HuH-7 (cell line): ENCODE measurements around the gene BBX.

Source experiments
- DNase-seq: peaks from one replicate; pipeline ENCODE4 v3.0.0; 2011; ENCODE audit warnings: low spot score

BBX gene

DNA sequence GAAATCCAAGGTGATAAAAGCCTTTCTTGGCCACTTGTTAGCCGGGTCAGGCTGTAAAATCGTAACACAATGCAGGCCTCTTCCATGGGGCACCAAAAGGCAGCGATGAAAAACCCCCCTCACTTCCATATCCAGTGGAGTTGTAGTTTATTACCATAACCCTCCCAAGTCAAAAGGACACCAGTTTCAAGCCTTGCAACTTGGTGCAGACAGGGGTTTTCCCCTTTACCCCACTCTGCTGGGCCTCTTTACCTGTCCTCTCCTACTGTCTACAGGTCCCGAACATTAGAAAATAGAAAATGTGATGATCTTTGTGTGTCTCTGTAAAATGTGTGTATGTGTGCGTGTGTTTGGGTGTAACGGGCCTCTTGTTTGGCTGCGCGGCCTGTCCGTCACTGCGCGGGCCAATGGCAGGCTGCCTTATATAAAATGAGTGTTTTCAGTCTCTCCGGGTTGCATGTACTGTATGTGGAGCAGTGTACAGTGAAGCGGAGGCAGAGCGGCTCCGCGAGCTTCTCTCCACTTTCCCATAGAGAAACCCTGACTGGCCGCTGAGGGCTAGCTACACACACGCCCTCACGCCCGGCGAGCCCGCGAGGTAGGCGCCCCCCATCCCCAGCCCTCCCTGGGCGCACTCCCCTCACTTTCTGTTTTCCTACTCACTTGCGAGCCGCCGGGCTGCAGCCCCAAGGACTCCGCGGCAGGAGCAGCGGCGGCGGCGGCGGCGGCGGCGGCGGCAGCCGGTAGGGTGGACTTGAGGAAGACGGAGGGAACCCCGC, at the start of gene BBX:
BBX (plus strand) TSS at position 453 of the 779 bp plus-strand sequence. CDS start 187,499 bp downstream, outside the sequence.
- peak; percentile 89 for DNase-seq

DNA sequence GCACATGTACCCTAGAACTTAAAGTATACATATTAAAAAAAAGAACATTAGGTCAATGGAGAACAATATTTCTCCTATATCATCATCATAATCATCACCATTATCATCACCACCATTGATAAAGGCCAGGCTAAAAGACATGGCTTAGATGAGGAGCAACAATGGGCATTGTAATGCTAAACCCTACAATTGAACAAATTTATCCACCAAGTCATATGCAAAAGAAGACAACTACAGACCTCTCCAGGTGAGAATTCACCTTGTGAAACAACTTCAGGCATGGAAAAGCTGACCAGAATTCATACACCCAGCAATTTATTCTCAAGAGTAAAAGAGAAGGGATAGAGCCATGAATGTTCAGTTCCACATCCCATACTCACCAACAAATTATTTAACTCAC, 46.3 kb upstream of the BBX start:
- DNase-seq: no peak

DNA sequence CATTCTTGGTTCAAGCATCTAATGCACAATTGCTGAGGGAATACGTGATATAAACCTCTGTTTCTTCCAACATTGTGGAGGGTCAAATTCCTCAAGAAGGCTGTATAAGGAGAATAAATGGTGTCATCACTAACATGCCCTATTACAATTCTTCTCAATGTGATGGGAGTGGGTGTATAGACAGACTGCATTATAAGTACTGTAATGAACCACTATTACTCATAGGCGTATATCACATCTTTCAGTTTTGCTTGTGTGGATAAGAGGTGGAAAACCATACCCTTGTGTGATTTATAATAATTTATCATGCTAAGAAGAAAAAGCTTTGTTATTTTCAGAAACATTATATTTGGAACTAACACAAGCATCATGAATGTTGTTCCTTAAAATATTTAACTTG, 35.3 kb upstream of the BBX start:
- DNase-seq: no peak

DNA sequence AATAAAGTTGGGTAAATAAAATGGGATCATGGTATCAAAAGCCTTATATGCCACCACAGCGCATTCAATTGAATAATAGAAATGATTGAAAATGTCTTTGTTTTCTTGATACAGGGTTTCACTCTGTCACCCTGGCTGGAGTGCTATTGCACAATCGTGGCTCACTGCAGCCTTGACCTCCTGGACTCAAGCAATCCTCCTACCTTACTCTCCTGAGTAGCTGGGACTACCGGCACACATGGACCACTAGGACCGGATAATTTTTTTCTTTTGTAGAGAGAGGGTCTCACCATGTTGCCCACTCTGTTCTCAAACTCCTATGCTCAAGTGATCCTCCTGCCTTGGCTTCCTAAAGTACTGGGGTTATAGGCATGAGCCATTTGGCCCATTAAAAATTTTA, 33.8 kb upstream of the BBX start:
- DNase-seq: no peak

GRCh38 chr3:107493134-107493533, 29.6 kb upstream of the BBX start:
- no peak for DNase-seq

- DNase-seq: no peak
Measured at GRCh38 chr3:107496855-107497254, 25.9 kb upstream of the BBX start.

GRCh38 chr3:107498646-107499045, 24.1 kb upstream of the BBX start:
- no peak for DNase-seq

DNA sequence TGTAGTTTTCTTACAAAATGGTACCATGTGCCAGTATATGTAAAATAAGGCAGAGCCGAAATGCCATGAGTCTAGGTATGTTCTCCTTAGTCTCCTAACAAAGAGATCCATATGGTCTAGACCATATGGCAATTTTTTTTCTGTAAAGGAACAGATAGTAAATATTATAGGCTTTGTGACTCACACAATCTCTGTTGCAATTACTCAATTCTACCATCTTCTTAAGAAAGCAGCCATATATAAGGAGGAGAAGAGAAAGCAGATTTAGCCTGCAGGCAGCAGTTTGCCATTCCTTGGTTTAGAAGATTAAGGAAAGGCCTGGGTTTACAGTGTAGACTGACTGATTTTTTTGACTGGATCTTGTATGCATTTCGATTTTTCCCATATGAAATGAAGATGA, 16.3 kb upstream of the BBX start:
- DNase-seq: no peak

DNA sequence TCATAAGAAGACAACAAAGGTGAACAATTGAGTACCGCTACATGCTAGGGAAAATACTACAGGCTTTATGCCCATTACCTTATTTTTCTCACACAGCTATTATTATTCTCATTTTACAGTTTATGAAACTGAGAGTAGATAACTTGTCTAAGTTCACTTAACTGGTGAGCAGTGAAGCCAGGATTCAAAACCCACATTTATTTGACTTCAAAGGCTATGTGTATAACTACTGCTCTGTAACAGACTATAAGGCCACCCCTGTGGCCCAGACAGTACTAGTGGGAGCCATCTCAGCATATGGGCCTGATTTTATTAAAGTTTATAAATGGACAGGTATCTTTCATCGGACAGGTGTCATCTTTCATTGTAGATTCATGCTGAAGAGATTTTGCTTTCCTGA, 14.4 kb upstream of the BBX start:
- DNase-seq: no peak

DNA sequence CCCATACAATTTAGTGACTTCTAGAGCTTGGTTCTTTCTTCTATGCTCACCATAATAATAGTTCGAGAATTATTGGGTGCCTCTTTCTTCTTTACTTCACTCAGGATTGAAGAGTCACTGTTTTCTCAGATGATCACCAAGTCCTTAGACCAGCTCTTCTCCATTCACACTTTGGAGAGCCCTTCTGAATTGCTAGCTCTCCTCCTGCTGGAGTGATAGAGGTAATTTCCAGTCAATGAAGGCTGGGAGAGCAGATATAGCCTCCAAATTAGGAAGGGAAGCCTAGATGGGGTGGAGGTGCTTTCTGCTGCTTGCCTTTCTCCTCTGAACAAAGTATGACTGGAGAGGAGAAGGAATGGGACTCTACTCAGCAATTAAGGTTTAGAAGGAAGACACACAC, 10.7 kb upstream of the BBX start:
- DNase-seq: no peak

DNA sequence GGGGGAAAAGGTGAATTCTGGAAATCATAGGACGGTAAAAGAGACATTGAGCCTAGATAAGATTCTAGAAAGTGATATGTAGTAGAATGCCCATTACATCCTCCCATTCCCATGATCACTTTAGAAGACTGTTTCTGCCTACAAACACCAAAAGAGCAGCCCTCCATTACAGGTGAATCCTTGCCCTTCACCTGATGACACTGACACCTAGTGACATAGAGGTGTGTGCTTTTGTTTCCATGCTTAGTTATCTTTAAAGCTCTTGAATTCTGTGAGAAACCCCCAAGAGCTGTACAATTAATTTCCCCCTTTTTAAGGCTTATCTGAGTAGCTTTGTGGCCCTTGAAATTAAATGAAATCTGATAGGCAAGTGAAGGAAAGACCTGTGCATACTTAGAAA, 8.3 kb upstream of the BBX start:
- no peak for DNase-seq

DNA sequence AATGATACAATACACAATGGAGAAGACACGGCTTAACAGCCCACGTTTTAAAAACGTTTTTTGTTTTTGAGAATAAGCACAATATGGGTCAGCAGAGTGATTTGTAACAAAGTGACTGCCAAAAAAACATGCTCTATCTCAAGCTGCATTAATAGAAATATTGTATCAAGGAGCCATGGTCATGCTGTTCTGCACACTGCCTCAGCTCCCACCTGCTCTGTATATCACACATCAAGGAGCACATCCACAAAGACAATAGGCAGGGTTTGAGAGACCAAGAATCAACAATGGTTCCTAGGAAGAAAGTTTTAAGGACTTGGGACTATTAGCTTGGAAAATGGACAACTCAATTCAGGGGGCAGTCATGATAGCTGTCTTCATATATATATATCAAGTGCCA, 6.3 kb upstream of the BBX start:
- no peak for DNase-seq

- no peak for DNase-seq
Measured at GRCh38 chr3:107520535-107520934, 2.2 kb upstream of the BBX start.

- DNase-seq: no peak
Measured at GRCh38 chr3:107521469-107522059, 1.2 kb upstream of the BBX start.

DNA sequence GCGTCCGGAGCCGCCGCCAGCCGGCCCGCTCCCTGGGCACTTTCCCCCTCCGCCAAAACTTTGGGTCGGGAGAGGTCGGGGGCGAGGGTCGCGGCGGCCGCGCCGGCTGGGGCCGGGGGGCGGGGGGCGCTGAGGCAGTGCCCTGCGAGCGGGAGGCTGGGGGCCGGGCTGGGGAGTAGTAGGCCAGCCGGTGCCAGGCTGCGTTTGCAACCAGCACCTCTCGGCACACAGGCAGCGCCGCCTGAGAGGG, 452 bp downstream of the BBX start:
- DNase-seq: peak; percentile 46

DNA sequence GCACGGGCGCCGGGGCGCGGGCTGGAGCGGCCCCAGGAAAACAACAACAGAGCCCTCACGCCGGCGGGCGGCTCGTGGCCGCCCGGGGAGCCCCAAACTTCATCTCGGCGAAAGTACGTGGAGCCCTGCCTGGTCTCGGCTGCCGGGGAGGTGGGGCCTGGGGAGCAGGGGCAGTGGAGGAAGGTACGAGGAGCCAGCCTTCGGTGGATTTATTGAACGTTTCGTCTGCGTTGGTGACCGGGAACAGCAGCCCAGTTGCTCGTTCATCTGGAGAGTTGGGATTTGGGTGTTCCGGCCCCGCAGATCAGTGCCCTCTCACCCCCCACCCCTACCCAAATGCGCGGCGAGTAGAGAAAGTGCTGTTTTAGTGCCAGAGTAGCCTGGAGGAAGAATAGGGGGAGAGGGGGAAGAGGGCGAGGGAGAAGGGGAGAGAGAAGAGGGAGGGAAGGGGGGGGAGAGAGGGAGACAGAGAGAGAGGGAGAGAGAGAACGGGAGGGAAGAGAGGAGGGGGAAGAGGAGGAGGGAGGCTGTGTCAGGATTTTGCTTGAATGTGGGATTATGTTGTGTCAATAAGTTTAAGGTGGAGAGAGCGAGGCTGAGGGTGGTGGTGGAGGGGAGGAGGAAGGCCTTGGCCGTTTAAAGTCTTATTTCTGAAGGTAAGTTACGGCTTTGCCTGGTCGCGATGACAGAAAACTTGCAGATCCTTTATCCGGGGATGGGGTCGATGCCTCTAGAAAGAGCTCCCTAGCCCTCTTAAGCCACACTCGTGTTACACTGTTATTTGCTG, 970 bp downstream of the BBX start:
- peak; percentile 47 for DNase-seq

DNA sequence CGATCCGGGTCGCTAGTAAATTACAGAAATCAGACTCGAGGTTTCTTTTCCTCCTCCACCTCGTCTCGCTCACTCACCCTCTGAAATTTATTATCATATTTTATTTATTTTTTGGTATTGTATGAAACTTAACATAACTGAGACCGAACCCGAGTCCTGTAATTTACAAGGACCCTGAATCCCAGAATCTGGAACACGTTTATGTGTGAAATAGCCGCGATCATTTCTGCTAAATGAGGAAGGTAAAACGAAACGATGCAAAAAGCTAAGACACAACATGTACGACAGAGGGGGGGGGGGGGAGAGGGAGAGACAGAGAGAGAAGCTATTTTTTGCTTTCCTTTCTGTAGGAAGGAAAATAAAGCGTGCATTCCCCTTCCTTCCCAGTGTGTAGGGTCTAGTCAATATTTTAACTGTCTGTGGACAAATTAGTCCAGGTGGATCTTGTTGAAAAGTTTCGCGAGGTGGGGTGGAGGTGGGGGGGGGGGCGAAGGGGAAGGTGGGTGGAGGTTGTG, 1.6 kb downstream of the BBX start:
- no peak for DNase-seq

DNA sequence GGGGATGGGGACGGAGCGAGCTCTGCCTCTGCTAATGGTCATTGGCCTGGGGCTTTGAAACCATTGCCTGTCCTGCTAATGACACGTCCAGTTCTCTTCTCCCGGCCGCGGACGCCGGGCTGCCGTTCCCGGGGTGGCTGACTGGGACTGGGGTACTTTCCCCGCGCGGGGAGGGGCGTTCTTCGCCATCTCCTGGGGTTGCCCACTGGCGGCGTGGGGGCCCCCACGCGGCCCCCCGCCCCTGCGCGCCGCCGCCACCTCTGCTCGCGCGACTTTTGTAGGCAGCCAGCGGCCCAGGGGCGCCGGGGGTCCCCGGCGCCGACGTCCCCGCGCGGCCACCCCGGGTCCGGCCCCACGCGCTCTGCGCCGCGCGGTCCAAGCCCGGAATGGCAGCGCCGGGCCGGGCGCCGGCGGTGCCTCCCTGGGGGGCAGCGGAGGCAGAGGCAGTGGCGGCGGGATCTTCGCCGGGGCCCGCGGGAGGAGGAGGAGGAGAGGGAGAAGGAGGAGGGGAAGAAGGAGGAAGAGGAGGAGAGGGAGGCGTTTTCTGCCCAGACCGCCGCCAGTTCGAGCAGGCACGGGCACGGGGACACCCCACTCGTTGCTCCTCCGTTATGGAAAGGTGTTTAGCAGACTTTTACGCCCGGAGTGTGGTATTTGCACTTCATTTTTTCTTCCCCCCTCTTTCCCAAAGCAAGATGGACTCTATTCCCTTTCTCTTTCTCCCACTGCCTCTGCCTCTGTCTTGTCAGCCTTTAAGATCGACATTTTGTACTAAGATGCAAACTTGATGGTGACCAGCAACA, 2.3 kb downstream of the BBX start:
- peak; percentile 59 for DNase-seq

DNA sequence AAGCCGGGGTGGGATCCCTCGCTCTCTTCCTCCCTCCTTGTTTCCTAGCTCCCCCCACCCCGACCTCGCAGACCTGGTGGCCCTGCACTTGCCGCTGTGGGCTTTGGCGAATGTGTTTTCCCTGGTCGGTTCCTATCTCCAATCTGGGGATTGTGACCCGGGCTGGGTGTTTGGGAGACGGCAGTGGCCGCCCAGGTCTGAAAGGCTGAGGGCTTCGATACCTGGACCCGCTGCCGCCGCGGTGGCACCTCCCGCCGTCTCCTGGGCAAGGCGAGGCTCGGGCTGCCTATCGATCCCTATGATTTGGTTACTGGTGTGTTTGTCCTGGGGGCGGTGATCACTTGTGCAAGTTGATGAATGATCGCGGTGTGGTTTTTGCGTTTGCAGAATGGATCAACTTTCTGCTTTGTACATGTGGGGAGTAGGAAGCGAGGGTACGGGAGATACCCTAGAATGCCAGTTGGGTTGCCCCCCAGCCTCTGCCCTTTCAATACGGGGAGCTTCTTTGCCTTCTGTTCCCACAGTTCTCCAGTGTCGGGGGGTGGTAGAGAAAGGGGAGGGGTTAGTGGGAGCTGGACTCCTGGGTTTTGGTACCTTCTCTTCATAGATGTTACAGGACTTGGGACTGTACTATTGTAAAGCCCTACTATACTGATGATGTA, 3.0 kb downstream of the BBX start:
- DNase-seq: peak; percentile 32

DNA sequence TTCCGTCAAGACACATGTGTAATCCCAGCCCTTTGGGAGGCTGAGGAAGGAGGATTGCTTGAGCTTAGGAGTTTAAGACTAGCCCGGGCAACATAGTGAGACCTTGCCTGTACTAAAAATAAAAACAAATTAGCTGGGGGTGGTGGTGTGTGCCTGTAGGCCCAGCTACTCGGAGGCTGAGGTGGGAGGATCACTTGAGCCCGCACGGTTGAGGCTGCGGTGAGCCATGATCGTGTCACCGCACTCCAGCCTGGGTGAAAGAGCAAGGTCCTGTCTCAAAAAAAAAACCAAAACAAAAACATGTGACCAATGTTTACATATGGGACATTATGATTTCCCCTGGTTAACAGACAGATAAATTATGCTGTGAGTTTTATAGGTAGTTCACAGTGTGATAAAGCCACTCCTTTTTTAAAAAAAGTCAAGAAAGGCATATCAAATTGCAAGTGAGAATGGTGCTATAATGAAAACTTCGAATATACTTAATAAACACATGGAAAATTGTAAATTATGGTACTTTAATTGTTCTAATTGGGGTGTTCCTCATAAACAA, 9.2 kb downstream of the BBX start:
- DNase-seq: no peak

DNA sequence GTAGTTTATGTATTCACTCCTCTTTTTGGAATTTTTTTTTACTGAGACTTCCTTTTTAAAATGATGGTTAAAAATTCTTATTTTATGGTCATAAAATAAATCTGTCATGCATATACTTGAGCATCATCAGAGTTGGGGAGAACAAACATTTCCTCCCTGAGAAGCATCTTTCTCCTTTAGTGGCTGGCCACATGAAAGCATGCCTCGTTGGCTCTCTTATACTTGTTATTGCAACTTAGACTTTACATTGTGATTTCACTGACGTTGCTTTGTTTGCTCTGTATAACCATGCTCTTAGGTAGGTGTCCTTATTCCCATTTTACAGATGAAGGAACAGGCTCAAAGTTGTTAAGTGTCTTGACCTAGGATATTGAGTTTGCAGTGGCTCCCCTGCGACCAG, 18.1 kb downstream of the BBX start:
- DNase-seq: no peak

DNA sequence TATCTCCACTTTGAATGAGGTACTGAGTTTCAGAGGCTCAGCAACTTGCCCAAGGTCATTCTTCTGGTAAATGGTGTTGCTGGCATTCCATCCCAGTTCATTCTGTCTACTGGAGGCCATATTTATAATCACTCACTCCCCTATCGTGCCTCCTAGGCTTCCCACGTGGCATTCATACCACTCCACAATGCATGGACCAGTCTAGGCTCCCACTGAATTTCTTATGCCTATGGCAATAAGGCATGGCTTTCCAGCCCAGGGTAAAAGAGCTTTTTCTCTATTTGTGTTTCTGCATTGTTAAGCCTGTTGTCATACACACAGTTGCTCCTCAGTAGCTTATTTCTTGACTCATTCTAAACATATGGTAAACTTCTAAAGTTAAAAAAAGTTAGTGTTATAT, 19.9 kb downstream of the BBX start:
- DNase-seq: no peak
